HG02610 (cell line): ENCODE measurements around the gene PPM1N.

Experiments used
- ATAC-seq: cut with Tn5 transposase; IDR thresholded peaks from one replicate; pipeline ENCODE4 v1.9.1; 2021; ENCODE audit warnings: mild to moderate bottlenecking, moderate library complexity; ENCODE audit not compliant: unreplicated experiment

PPM1N gene

DNA sequence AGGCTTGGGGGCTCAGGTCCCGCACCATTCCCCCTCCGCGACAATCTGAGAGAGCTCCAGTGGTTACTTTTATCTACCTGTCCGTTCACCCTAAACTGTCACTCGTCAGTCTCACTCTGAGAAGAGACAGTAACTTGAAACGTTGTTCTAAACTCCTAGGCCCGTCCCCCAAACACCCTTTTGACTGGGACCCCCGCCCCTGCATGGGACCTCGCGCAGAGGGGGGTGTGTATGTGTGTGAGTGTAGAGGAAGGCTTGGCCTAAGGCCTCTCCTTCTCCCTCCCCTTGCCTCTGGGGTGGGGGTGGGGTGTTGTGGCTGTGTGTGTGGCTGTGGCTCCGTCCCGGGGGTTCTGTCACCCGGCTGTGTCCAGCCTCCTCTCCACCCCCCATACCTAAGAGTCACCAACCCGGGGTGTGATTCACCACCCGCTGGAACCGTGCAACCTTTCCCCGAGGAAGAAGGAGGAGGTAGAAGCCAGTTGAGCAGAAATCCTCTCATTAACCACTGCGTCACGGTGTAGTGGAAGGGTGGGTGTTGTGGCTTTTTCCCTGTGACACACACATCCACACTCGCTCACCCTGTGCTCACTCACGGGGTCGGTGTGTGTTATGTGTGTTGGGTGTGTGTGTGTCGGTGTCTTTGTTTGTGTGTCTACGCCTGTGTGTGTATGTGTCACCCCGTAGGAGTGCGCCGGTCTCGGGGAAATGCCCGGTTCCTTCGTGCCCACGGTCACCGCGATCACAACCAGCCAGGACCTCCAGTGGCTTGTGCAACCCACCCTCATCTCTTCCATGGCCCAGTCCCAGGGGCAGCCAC lies 28.1 kb upstream of the PPM1N start:
- ATAC-seq, result no peak

DNA sequence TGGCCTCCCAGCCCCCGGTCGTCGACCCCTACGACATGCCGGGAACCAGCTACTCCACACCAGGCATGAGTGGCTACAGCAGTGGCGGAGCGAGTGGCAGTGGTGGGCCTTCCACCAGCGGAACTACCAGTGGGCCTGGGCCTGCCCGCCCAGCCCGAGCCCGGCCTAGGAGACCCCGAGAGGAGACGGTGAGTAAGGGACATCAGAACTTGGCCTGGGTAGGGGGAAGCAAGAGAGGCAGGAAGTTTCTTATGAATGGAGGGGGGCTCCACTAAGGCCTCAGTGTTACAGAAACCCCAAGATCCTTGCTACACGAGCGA lies 27.5 kb upstream of the PPM1N start:
- no peak for ATAC-seq

DNA sequence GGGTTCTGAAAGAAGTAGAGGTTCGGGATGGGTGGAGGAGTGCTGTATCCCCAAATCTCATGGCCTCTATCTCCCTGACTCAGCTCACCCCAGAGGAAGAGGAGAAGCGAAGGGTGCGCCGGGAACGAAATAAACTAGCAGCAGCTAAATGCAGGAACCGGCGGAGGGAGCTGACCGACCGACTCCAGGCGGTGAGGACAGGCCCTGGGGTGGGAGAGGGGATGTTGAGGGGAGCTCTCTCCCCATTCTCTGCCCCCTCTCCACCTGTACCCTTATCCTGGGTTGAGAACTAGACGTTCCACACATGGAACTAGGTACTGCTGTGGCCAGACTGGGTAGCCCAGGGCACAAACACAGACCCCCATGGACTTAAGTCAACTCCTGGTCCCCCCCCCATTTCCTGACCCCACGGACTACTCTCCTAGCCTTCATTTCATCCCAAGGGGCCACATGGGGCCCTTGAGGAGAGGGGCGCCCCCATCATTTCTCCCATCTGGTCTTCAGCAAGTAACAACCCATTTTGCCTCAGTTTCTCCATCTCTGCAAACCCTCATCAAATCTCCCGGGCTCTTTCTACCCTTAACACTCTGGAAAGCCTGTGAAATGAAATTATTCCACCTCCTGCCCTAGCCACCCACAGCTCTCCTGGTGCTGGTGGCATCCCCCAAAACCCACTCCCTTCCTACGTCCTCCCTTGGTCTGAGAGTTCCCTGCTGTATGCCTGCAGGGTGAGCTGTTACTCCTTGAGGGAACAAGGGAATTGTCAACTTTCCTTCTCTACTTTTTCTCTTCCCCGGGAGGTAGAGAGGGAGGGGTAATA lies 26.9 kb upstream of the PPM1N start:
- ATAC-seq, result no peak

DNA sequence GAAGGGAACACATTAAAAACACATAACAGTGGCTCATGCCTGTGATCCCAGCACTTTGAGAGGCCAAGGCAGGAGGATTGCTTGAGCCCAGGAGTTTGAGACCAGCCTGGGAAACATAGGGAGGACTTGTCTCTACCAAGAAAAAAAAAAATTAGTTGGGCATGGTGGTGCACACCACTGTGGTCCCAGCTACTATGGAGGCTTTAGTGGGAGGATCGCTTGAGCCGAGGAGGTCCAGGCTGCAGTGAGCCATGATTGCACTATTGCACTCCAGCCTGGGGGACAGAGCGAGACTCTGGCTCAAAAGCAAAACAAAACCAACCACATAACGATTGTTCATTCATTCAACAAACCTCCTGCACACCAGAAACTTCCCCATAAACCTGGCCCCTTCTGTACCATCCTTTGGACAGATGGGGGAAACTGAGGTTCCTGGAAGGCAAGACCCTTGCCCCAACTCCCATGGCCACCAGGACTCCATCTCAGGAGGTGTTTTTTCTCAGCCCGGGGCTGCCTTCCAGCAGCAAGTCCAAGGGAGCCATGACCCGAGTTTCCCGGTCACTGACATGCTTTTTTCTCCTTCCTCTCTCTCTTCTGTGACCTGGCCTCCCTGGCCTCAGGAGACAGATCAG lies 26.2 kb upstream of the PPM1N start:
- ATAC-seq, result no peak

DNA sequence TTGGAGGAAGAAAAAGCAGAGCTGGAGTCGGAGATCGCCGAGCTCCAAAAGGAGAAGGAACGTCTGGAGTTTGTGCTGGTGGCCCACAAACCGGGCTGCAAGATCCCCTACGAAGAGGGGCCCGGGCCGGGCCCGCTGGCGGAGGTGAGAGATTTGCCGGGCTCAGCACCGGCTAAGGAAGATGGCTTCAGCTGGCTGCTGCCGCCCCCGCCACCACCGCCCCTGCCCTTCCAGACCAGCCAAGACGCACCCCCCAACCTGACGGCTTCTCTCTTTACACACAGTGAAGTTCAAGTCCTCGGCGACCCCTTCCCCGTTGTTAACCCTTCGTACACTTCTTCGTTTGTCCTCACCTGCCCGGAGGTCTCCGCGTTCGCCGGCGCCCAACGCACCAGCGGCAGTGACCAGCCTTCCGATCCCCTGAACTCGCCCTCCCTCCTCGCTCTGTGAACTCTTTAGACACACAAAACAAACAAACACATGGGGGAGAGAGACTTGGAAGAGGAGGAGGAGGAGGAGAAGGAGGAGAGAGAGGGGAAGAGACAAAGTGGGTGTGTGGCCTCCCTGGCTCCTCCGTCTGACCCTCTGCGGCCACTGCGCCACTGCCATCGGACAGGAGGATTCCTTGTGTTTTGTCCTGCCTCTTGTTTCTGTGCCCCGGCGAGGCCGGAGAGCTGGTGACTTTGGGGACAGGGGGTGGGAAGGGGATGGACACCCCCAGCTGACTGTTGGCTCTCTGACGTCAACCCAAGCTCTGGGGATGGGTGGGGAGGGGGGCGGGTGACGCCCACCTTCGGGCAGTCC lies 25.5 kb upstream of the PPM1N start:
- no peak for ATAC-seq

DNA sequence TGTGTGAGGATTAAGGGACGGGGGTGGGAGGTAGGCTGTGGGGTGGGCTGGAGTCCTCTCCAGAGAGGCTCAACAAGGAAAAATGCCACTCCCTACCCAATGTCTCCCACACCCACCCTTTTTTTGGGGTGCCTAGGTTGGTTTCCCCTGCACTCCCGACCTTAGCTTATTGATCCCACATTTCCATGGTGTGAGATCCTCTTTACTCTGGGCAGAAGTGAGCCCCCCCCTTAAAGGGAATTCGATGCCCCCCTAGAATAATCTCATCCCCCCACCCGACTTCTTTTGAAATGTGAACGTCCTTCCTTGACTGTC lies 24.9 kb upstream of the PPM1N start:
- ATAC-seq, result no peak

DNA sequence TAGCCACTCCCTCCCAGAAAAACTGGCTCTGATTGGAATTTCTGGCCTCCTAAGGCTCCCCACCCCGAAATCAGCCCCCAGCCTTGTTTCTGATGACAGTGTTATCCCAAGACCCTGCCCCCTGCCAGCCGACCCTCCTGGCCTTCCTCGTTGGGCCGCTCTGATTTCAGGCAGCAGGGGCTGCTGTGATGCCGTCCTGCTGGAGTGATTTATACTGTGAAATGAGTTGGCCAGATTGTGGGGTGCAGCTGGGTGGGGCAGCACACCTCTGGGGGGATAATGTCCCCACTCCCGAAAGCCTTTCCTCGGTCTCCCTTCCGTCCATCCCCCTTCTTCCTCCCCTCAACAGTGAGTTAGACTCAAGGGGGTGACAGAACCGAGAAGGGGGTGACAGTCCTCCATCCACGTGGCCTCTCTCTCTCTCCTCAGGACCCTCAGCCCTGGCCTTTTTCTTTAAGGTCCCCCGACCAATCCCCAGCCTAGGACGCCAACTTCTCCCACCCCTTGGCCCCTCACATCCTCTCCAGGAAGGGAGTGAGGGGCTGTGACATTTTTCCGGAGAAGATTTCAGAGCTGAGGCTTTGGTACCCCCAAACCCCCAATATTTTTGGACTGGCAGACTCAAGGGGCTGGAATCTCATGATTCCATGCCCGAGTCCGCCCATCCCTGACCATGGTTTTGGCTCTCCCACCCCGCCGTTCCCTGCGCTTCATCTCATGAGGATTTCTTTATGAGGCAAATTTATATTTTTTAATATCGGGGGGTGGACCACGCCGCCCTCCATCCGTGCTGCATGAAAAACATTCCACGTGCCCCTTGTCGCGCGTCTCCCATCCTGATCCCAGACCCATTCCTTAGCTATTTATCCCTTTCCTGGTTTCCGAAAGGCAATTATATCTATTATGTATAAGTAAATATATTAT lies 24.3 kb upstream of the PPM1N start:
- no peak for ATAC-seq

DNA sequence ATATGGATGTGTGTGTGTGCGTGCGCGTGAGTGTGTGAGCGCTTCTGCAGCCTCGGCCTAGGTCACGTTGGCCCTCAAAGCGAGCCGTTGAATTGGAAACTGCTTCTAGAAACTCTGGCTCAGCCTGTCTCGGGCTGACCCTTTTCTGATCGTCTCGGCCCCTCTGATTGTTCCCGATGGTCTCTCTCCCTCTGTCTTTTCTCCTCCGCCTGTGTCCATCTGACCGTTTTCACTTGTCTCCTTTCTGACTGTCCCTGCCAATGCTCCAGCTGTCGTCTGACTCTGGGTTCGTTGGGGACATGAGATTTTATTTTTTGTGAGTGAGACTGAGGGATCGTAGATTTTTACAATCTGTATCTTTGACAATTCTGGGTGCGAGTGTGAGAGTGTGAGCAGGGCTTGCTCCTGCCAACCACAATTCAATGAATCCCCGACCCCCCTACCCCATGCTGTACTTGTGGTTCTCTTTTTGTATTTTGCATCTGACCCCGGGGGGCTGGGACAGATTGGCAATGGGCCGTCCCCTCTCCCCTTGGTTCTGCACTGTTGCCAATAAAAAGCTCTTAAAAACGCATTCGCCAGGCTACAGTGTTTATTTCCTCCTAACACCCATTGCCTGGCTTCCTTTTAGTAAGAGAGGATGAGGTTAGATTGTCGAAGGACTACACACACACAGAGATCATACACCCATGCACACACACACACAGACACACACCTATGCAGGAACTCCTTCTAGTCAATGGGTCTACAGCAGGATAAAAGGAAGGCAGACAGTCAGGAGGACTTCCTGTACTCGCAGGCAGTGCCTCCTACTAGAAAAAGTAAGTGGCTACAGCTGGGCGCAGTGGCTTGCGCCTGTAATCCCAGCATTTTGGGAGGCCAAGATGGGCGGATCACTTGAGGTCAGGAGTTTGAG lies 23.4 kb upstream of the PPM1N start:
- no peak for ATAC-seq

DNA sequence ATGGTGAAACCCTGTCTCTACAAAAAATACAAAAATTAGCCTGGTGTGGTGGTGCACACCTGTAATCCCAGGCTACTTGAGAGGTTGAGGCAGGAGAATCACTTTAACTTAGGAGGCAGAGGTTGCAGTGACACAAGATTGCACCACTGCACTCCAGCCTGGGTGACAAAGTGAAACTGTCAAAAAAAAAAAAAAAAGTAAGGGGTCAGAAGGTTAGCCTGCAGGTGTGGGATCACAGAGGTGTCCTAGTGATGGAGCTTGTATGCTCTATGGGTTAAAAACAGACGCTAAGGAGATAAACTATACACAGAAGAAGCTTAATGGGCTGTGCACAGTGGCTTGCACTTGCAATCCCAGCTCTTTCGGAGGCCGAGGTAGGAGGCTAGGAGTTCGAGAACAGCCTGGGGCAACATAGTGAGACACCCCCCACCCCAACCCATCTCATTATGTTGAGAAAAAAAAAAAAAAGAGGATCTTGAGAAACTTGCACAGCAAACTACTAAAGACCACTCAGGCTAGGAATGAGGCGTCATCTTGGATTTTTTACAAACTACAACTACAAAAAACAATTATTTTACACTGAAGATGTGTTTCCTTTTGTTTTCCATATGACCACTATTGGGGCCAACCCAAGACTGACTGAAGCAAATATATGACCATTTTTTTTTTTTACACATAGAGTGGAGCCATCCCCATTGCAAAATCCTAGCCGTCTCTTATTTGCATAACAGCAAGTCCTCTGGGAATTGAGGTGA lies 22.5 kb upstream of the PPM1N start:
- ATAC-seq, result no peak

DNA sequence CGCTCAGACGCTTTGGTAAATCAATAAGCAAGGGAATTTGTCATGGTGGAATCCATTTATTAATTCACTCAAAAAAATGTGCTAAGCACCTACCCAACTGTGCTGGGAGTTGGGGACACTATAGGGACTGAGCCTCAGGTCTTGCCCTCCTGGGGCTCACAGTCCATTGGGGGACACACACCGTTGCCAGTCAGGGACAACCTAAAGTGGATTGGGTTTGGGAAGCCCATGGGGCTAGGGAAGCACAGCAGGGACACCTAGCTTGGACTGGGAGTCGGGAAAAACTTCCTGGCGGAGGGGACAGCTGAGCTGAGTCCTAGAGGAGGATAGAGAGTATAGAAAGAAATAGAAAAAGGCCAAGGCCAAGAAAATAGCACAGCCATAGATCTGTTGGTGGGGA lies 21.9 kb upstream of the PPM1N start:
- no peak for ATAC-seq

DNA sequence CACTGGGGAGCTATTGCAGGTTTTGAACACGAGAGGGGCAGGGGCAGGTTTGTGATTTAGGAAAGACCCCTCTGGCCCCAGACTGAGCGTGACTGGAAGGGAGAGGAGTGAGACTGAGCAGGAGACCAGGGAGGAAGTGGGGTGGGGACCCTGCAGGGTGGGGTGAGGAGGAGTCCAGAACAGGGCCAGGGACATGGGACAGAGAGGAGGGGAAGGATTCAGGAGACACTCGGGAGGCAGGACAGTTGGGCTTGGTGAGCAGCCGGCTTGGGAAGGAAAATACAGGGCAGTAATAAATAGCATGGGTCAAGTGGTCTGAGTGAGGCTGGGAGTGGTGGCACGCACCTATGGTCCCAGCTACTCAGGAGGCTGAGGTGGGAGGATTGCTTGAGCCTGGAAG lies 21.1 kb upstream of the PPM1N start:
- ATAC-seq, result no peak

DNA sequence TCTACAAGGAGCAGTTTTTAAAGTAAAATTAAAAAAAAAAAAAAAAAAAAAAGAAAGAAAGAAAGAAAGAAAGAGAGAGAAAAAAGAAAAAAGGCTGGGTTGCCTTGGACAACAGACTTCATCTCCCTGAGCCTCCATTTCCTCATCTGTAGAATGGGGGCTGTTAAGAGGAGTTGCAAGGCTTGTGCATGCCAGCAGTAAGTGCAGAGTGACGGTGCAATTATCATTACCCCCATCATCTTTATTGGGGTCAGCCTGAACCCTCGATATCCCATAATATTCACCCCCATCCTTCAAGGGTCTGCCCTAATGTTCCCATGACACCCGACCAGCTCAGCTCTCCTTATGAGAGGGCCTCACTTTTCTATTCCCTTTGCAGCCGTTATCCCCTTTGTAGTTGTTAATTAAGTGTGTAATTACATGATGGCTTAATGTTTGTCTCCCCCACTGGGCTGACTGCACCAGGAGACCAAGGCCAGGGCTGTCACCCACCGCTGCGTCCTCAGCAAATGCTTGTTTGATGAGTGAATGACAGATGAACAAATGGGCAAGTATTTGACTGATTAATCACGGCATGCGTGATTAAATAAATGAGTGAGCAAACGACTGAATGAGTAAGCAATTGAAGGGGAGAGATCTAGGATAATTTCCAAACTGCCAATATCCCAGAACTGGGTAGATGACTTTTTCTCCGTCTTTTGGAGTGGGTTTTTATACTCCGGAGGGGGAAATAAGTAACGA lies 20.4 kb upstream of the PPM1N start:
- no peak for ATAC-seq

DNA sequence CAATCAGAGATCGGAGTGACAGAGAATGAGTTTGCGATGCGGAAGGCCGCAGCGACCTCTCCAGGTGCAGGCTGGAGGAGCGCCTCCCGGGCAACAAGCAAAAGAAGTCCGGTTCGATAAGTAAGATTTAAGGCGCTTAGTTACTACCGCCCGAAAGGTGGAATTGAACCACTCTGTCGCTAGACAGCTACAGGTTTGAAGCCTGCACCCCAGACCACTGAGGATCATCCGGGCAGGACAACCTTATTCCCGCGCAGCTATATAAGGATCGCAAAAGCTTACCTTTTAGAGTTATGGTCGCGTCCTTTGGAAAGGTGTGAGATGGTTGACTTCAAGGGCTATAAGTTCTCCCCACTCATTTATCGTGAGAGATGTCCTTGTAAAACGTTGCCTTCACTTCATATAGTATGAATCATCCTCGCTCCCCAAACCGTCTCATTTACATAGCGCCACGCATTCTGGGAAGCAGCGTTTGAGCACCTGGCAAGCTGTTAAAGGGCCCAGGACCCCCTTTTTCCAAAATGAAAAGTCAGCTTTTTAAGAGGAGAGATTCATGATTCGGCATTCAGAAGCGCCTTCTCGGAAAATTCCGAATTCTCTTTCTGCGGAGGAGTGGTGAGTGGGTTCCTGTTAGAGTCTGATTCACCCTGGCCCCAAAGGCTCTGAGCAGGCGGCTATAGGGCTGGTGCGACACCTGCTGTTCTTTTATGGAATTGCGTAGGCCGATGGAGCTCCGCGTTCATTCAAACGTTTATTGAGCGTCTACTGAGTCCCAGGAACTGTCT lies 19.6 kb upstream of the PPM1N start:
- ATAC-seq, result peak; percentile 63

DNA sequence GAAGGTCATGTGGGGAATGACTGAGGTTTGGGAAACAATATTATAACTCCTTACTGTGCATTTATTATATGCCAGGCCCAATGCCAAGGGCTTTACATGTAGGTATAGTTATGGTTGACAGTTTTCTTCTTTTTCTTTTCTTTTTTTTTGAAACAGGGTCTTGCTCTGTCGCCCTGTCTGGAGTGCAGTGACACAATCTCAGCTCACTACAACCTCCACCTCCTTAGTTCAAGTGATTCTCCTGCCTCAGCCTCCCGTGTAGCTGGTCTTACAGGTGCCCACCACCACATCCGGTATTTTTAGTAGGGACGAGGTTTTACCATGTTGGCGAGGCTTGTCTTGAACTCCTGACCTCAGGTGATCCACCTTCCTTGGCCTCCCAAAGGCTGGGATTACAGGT lies 15.2 kb upstream of the PPM1N start:
- ATAC-seq, result no peak

DNA sequence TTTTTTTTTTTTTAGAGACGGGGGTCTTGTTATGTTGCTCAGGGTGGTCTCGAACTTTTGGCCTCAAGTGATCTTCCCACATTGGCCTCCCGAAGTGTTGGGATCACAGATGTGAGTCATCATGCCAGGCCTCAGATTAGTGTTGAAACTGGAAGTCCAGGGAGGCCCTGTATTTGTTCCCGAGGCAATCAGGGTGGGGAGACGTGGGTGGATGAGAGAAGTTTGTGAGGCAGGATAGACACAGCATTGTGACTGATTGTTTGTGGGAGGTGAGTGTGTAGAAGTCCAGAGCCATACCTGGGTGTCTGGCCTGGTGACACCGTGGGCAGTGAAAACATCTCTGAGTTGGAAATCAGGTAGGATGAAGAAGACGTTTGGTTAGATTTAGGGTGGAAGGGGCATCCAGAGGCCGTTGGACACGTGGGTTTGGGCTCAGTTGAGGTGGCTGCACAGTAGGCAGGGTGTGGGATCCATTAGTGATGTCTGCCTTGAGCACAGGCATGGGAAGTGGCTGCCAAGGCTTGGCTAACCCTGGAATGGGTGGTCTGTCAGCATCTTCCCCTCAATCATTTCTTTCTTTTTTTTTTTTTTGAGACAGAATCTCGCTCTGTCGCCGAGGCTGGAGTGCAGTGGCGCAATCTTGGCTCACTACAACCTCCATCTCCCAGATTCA lies 13.8 kb upstream of the PPM1N start:
- ATAC-seq, result no peak

DNA sequence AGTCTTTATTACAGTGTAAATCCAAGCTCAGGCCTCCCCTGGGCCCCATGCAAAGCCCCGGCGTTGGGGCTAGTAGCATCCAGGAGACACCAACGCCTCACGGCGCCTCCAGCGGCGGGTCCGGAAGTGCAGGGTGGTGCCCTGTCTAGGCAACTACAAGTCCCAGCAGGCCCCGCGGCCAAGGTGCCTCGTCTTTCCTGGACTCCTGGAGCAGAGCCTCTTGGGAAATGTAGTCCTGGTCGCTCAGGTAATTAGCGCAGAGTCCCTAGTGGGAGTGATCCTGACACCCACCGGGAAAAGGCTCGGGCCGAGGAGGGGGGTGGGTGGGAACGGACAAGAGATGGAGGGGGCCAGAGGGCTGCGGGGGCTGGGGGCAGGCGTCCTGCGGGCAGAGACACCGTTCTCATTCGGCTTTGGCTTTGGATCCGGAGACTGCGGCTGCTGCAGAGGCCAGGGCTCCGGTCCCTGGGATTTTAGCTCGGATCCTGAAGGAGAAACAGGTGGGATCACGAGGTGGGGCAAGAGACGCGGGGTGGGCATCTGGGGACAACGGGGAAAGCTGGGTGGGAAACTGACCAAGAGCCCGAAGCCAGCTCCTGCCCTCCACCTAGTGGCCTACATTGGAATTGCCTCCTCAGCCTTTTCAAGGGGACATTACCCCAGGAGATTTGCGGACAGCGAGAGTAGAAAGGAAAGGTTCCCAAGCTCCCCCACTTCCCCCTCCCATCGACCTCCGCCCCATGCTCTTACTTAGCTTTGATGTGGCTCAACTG lies 12.8 kb upstream of the PPM1N start:
- ATAC-seq, result peak; percentile 90
